H4 (cell line): ENCODE data around the gene SS18L1. TPM values are rescaled to one million over a fixed set of nuclear protein-coding genes. Genes with fewer than 3 reads are reported as not detected.

Source experiments
- DNase-seq: peaks from one replicate; pipeline ENCODE4 v3.0.0-alpha.2; 2015; ENCODE audit warnings: low spot score
- total RNA-seq: library from RNA; depleted of rRNA; stranded (reverse); fragments of >200 nt; shearing (Covaris generic); gene quantifications from 2 replicates; pipeline ENCODE4 v1.2.3, GENCODE V29; 2014

Gene SS18L1
- total RNA-seq, 1 experiment from 2014 or later, result 3.3 TPM

- peak; percentile 38 for DNase-seq
These were observed 13.2 kb downstream of the SS18L1 start for GRCh38 chr20:62156592-62157386.

- DNase-seq, result no peak
These were observed 14.0 kb downstream of the SS18L1 start for GRCh38 chr20:62157387-62158087.

- DNase-seq, result no peak
These were observed 14.5 kb downstream of the SS18L1 start for GRCh38 chr20:62158088-62158400.

- no peak for DNase-seq
These were observed 15.0 kb downstream of the SS18L1 start for GRCh38 chr20:62158541-62158940.

- DNase-seq, result no peak
These were observed 15.5 kb downstream of the SS18L1 start for GRCh38 chr20:62159052-62159451.

- DNase-seq, result peak; percentile 56
These were observed 16.3 kb downstream of the SS18L1 start for GRCh38 chr20:62159839-62160238.

GRCh38 chr20:62160253-62160652 lies 16.7 kb downstream of the SS18L1 start:
- no peak for DNase-seq

GRCh38 chr20:62160876-62161275 lies 17.3 kb downstream of the SS18L1 start:
- DNase-seq, result no peak

- DNase-seq, result no peak
These were observed 17.8 kb downstream of the SS18L1 start for GRCh38 chr20:62161347-62161746.

- no peak for DNase-seq
These were observed 19.4 kb downstream of the SS18L1 start for GRCh38 chr20:62162765-62163484.

GRCh38 chr20:62163485-62163865 lies 19.9 kb downstream of the SS18L1 start:
- DNase-seq, result no peak

- DNase-seq, result no peak
These were observed 20.6 kb downstream of the SS18L1 start for GRCh38 chr20:62163986-62164762.

GRCh38 chr20:62164879-62165761 lies 21.6 kb downstream of the SS18L1 start:
- DNase-seq, result no peak

GRCh38 chr20:62165762-62166399 lies 22.3 kb downstream of the SS18L1 start:
- DNase-seq, result no peak

GRCh38 chr20:62167474-62167873 lies 23.9 kb downstream of the SS18L1 start:
- no peak for DNase-seq

GRCh38 chr20:62168061-62168460 lies 24.5 kb downstream of the SS18L1 start:
- DNase-seq, result no peak

- DNase-seq, result no peak
These were observed 25.4 kb downstream of the SS18L1 start for GRCh38 chr20:62168890-62169435.

GRCh38 chr20:62170536-62170935 lies 27.0 kb downstream of the SS18L1 start:
- no peak for DNase-seq

GRCh38 chr20:62171245-62171644 lies 27.7 kb downstream of the SS18L1 start:
- no peak for DNase-seq

- DNase-seq, result no peak
These were observed 29.1 kb downstream of the SS18L1 start for GRCh38 chr20:62172666-62173065.
